HepG2 (cell line): ENCODE measurements around the gene EVA1A. TPM values are rescaled to one million over a fixed set of nuclear protein-coding genes. Genes with fewer than 3 reads are reported as not detected.
A peak's percentile ranks its signal among the peaks of the same experiment; 100 is the strongest.

ENCODE experiments used
- CREB1 ChIP-seq, 2 experiments: fragments of 450-650 bp in 1 of 2; IDR thresholded peaks; 2 replicates each; pipeline ENCODE4 v1.6.1; 2016 to 2017; ENCODE audit warnings: control low read depth in 1 of 2, mild to moderate bottlenecking in 1 of 2, missing compliant biosample characterization in 1 of 2, missing genetic modification characterization in 1 of 2
- CTCF ChIP-seq: sonication (generic); formaldehyde crosslinking; IDR thresholded peaks from 2 replicates; pipeline ENCODE4 v1.5.0; 2020; ENCODE audit warnings: mild to moderate bottlenecking, missing genetic modification reagents, moderate library complexity
- ERF ChIP-seq: IDR thresholded peaks from 2 replicates; pipeline ENCODE4 v1.6.1; 2018; ENCODE audit warnings: missing biosample characterization, missing genetic modification reagents
- GATAD2A ChIP-seq: IDR thresholded peaks from 2 replicates; pipeline ENCODE4 v1.6.1; 2016
- GFI1 ChIP-seq: sonication (generic); formaldehyde crosslinking; IDR thresholded peaks from 2 replicates; pipeline ENCODE4 v1.5.0; 2020; ENCODE audit warnings: missing genetic modification reagents, mild to moderate bottlenecking, borderline replicate concordance
- HMG20B ChIP-seq: conservative IDR thresholded peaks from 2 replicates; pipeline ENCODE4 v1.6.1; 2016; ENCODE audit warnings: missing genetic modification reagents, missing compliant biosample characterization
- HOMEZ ChIP-seq: IDR thresholded peaks from 2 replicates; pipeline ENCODE4 v1.6.1; 2016; ENCODE audit warnings: low read depth
- MED1 ChIP-seq: sonication (generic); formaldehyde crosslinking; IDR thresholded peaks from 2 replicates; pipeline ENCODE4 v1.4.0; 2020; ENCODE audit warnings: missing genetic modification reagents
- MIER2 ChIP-seq: IDR thresholded peaks from 2 replicates; pipeline ENCODE4 v1.6.1; 2016; ENCODE audit warnings: missing biosample characterization, missing genetic modification reagents
- MYPOP ChIP-seq: sonication (generic); formaldehyde crosslinking; IDR thresholded peaks from 2 replicates; pipeline ENCODE4 v1.8.1; 2023; ENCODE audit warnings: mild to moderate bottlenecking, moderate library complexity, missing genetic modification reagents
- PAF1 ChIP-seq: IDR thresholded peaks from 2 replicates; pipeline ENCODE4 v1.6.1; 2016; ENCODE audit warnings: missing genetic modification reagents, missing compliant biosample characterization
- PHF21A ChIP-seq: sonication (generic); formaldehyde crosslinking; IDR thresholded peaks from 2 replicates; pipeline ENCODE4 v1.5.0; 2020; ENCODE audit warnings: mild to moderate bottlenecking, missing genetic modification reagents
- POLR2A ChIP-seq, 2 experiments: IDR thresholded peaks; 2 replicates each; pipeline ENCODE4 v1.6.1; 2011; ENCODE audit warnings: low read depth in 2 of 2, low read length in 2 of 2, mild to moderate bottlenecking in 1 of 2, moderate library complexity in 1 of 2; ENCODE audit not compliant: insufficient read depth in 1 of 2
- RNF2 ChIP-seq: fragments of 450-650 bp; conservative IDR thresholded peaks from 2 replicates; pipeline ENCODE4 v1.6.1; 2016; ENCODE audit warnings: low read depth
- SOX5 ChIP-seq: IDR thresholded peaks from 2 replicates; pipeline ENCODE4 v1.6.1; 2016; ENCODE audit warnings: borderline replicate concordance
- STAT5B ChIP-seq: sonication (generic); formaldehyde crosslinking; IDR thresholded peaks from 2 replicates; pipeline ENCODE4 v1.4.0; 2020; ENCODE audit warnings: missing genetic modification reagents
- ZNF280D ChIP-seq: sonication (generic); formaldehyde crosslinking; IDR thresholded peaks from 2 replicates; pipeline ENCODE4 v1.5.1; 2020; ENCODE audit warnings: mild to moderate bottlenecking, missing genetic modification reagents
- ZNF331 ChIP-seq: sonication (generic); formaldehyde crosslinking; IDR thresholded peaks from 2 replicates; pipeline ENCODE4 v1.4.0; 2020; ENCODE audit warnings: missing genetic modification reagents
- ZNF367 ChIP-seq: sonication (generic); formaldehyde crosslinking; IDR thresholded peaks from 2 replicates; pipeline ENCODE4 v1.4.0; 2020; ENCODE audit warnings: missing genetic modification reagents, borderline replicate concordance
- ZNF446 ChIP-seq: sonication (generic); formaldehyde crosslinking; IDR thresholded peaks from 2 replicates; pipeline ENCODE4 v1.5.0; 2020; ENCODE audit warnings: mild to moderate bottlenecking, missing genetic modification reagents
- ZNF605 ChIP-seq: sonication (generic); formaldehyde crosslinking; IDR thresholded peaks from 2 replicates; pipeline ENCODE4 v1.8.0; 2022; ENCODE audit warnings: mild to moderate bottlenecking, missing genetic modification reagents
- ZNF639 ChIP-seq: conservative IDR thresholded peaks from 2 replicates; pipeline ENCODE4 v1.6.1; 2018; ENCODE audit warnings: missing genetic modification reagents
- ZNF776 ChIP-seq: sonication (generic); formaldehyde crosslinking; IDR thresholded peaks from 2 replicates; pipeline ENCODE4 v1.4.0; 2020; ENCODE audit warnings: mild to moderate bottlenecking, missing genetic modification reagents
- polyA plus RNA-seq, 8 experiments: library from polyadenylated mRNA; depleted of rRNA in 3 of 8; stranded (reverse) in 7 of 8; unstranded in 1 of 8; fragments of >200 nt; fragmentation: Illumina TruSeq in 4 of 8; extraction: Trizol in 4 of 8; gene quantifications; 2 replicates each; pipeline versions ENCODE4 v1.2.1 to v1.2.3, GENCODE V29; 2011 to 2016; ENCODE audit warnings: low read depth in 4 of 8, missing spikeins in 1 of 8, mixed read lengths in 1 of 8; ENCODE audit not compliant: insufficient read depth in 1 of 8
- total RNA-seq, 5 experiments: library from RNA; depleted of rRNA; stranded (reverse); fragments of >200 nt; fragmentation: Illumina TruSeq; extraction: Trizol; gene quantifications; 2 replicates each; pipeline ENCODE4 v1.2.3, GENCODE V29; 2016; ENCODE audit warnings: low read depth in 1 of 5

Gene EVA1A
- total and polyA plus RNA-seq, 2 of the 13 experiments (the other 11 are each of a cell fraction or from before 2014, with no cell fraction given) = 57.5 to 57.8 TPM

GRCh38 chr2:75465317-75465984 is 95.3 kb downstream of the EVA1A start (continued):
- TF ChIP-seq ZNF639 (CRISPR knock-in tag) (no peak), STAT5B (CRISPR knock-in tag) (no peak), ZNF331 (CRISPR knock-in tag) (no peak), RNF2 (no peak), HMG20B (CRISPR knock-in tag) (peak; percentile 76; the same call in 1 of the 2 replicates), POLR2A (IDR thresholded peaks at IDR 0.05; ENCODE audit: insufficient read depth in 1 of 2, low read depth in 2 of 2, low read length in 2 of 2) (no peak), ZNF367 (CRISPR knock-in tag) (no peak), PAF1 (no peak), ZNF776 (CRISPR knock-in tag) (no peak), ZNF605 (CRISPR knock-in tag) (no peak), GFI1 (CRISPR knock-in tag) (peak; percentile 99), CTCF (CRISPR knock-in tag) (peak; percentile 90), ZNF446 (CRISPR knock-in tag) (no peak), SOX5 (peak; percentile 12; the same call in 1 of the 2 replicates), HOMEZ (CRISPR knock-in tag) (0 out of 2 replicates have a peak, but pooled peaks have one; percentile 6), MED1 (CRISPR knock-in tag) (0 out of 2 replicates have a peak, but pooled peaks have one; percentile 16), MYPOP (CRISPR knock-in tag) (no peak), CREB1 (IDR thresholded peaks at IDR 0.05) (no peak), CREB1 (CRISPR knock-in tag; IDR thresholded peaks at IDR 0.05) (peak; percentile 27), PHF21A (CRISPR knock-in tag) (peak; percentile 60), MIER2 (no peak), ZNF280D (CRISPR knock-in tag) (peak; percentile 75), ERF (CRISPR knock-in tag) (peak; percentile 10; the same call in 1 of the 2 replicates), GATAD2A (CRISPR knock-in tag) (peak; percentile 48; the same call in 1 of the 2 replicates)
